GM11168 (cell line): ENCODE results near the gene CTSH.

Experiments used
- in situ Hi-C: fragments of 300-500 bp; cut with MboI; formaldehyde crosslinking; loops from one replicate; pipeline ENCODE4 v1.12.0; 2022; ENCODE audit warnings: low sequenced_read_pairs; ENCODE audit not compliant: unreplicated experiment

The CTSH gene

DNA sequence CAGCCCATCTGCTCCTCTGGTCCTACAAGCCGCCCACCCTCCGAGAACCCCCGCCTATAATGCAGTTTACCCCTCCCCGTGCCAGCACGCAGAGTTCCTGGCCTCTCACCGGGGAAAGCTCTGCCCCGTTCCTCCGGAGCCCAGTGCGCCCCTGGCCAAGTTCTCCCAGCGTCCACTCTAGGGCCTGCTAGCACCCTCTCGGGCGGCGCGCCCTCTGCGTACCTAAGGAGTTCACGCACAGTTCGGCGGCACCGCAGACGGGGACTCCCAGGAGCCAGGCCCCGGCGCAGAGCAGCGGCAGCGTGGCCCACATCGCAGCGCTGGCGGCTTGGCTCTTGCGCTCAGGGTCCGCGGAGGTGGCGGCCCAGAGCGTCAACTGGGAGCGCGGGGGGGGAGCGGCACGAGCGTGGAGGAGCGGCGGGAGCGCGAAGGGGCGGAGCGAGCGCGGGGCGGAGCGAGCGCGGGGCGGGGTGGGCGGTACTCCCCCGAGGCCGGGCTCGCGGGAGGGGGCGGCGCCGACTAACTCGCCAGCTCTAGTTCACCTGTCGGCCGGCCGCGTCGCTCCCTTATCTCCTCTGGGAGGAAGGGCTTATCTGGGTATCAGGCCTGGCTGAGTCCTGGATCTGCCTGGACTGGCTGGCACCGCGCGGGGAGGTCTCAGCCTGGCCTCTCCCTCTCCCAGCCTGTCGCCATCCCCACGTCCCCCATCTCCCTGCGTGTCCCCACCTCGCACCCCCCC, at the start of gene CTSH:
TSS of gene CTSH (minus strand) at position 378 of the 739 bp plus-strand sequence. CDS start at position 313, 65 bp downstream.
- in situ Hi-C loops, result no loop called here

DNA sequence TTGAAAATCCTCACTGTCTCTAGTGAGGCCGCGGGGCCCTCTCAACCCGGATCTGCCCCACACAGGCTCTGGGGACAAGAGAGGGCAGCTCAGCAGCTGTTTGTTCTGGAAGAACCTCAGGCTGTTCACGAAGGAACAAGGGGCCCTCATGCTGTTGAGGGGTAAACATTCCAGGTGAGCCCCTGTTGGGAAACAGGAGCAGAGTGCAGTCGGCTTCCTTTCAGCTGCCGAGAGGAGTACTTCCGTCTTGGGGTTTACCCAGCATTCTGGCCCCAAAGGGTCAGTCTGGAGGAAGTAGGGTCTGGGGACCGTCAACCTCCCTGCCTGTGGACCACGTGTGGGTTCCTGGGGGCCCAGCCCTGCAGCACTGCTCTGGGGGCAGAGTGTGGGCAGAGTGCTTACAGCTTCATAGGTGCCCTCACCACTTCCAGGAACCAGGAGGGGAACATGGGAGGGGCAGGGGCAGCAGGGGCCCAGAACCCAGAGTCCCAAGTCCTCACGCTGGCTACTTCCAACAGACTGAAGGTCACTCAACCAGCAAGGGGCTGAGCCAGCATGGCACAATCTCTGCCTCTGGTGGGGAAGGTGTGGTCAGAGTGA, 49.2 kb upstream of the CTSH start:
- in situ Hi-C loops, result loop anchor here (25.0 kb wide), 1 partner anchor 232 kb away; no protein-coding TSS in a partner anchor

GRCh38 chr15:78993257-78993930, 48.5 kb upstream of the CTSH start:
- in situ Hi-C loops, result loop anchor here (25.0 kb wide), 1 partner anchor 231 kb away; no protein-coding TSS in a partner anchor

- in situ Hi-C loops, result loop anchor here (25.0 kb wide), 1 partner anchor 230 kb away; no protein-coding TSS in a partner anchor
Observed at GRCh38 chr15:78992416-78993256, 47.8 kb upstream of the CTSH start.

- in situ Hi-C loops, result loop anchor here (25.0 kb wide), 1 partner anchor 230 kb away; no protein-coding TSS in a partner anchor
Observed at GRCh38 chr15:78991879-78992278, 47.0 kb upstream of the CTSH start.

DNA sequence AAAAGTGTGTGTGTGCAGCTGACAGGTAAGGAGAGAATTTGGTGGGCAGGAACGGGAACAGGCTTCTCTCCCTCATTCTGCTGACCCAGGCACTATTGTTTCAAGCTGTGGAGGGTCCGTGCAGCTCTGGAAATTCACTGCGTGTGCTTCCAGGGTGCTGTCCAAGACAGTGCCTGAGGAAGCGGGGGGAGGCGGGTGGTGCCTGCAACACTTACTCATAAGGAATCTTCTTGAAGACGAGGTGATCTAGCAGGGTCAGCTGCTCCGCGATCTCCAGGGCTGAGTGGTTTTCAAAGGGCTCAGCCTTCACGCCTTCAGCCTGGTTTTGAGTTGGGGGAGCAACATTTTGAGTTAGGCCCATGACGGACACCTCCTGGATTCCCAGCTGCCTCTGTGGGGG, 46.6 kb upstream of the CTSH start:
- in situ Hi-C loops, result loop anchor here (25.0 kb wide), 1 partner anchor 229 kb away; no protein-coding TSS in a partner anchor

GRCh38 chr15:78990278-78990677, 45.4 kb upstream of the CTSH start:
- in situ Hi-C loops, result loop anchor here (25.0 kb wide), 1 partner anchor 228 kb away; no protein-coding TSS in a partner anchor

DNA sequence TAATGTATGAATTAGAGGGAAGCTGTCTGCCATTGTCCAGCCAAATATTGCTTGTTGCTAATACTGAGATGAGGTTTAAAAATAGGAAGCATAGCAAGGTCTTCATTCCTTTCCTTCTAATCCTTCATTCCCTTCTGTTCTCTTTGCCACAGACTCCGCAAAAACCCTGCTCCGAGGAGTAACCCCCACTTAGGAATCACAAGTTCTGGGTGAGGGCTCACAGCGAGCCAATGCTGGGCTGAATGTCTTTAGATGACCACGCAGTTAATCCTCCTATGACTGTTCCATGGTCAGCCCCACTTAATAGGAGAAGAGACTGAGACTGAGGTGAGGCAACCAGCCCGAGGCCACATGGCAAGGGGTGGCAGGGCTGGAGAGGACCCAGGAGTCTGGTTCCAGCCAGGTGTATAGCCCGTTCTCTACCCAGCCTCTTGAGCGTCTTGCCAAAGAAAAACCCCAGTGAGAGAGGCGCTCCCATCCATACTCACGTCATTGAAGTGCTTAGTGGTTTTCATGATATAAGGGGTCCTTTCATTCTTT, 44.9 kb upstream of the CTSH start:
- in situ Hi-C loops, result loop anchor here (25.0 kb wide), 1 partner anchor 227 kb away; no protein-coding TSS in a partner anchor

DNA sequence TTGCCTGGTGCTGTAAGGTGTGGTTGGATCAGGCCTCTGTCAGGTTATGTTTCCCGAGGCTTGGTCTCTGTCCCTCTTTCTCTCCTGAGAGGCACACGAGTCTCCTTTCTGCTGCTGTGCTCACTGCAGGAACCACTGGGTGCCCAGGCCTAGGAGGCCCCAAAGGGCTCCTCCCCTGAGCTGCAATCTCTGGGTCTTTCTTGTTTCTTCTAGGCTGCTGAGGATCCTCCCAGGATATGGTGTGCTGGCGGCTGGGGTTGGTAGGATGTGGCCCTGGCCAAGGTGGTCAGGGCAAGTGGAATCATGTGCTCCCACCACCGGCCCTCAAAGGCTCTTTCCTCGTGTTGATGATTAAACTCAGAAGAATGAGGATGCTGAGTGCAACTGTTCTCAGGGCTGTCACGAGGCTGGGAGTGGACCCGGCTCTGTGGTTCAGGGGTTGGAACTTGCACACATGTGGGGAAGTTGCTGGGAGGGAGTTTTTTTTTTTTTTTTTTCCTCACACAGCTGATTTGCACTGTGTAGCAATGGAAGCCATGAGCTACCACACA, 43.6 kb upstream of the CTSH start:
- in situ Hi-C loops, result loop anchor here (25.0 kb wide), 1 partner anchor 226 kb away; no protein-coding TSS in a partner anchor

DNA sequence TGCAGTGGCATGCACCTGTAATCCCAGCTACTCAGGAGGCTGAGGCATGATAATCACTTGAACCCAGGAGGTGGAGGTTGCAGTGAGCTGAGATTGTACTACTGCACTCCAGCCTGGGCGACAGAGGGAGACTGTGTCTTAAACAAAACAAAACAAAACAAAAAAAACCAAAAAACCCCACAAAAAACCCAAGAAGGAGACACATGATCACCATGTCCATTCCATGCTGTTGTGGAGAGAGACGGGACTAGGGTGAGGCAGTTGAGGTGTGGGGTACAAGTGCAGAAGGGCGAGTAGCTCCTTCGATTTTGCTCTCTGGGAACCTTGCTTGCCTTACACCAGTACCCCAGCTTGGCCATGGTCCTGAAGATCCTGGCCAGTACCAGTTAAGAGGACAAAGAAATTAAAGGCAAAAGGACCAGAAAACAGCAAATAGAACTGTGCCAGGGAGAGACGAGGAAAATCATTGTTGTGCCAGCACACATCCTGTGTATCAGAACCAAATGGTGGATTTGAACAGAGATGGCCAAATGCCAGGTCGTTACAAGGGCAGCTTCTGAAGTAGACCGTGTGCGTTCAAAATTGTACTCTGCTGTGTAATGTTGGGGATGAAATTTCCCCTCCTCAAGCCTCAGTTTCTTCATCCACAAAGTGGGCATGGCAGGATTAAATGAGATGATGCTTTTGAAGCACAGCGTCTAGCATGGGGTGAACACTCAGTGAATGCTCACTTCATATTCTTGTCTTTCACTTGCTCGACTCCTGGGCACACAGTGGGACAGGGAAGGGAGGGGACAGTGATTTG, 42.9 kb upstream of the CTSH start:
- in situ Hi-C loops, result loop anchor here (25.0 kb wide), 1 partner anchor 225 kb away; no protein-coding TSS in a partner anchor

GRCh38 chr15:78985859-78986475, 41.1 kb upstream of the CTSH start:
- in situ Hi-C loops, result loop anchor here (25.0 kb wide), 1 partner anchor 224 kb away; no protein-coding TSS in a partner anchor

GRCh38 chr15:78984041-78984440, 39.2 kb upstream of the CTSH start:
- in situ Hi-C loops, result loop anchor here (25.0 kb wide), 1 partner anchor 222 kb away; no protein-coding TSS in a partner anchor

- in situ Hi-C loops, result loop anchor here (25.0 kb wide), 1 partner anchor 221 kb away; no protein-coding TSS in a partner anchor
Observed at GRCh38 chr15:78983146-78983918, 38.5 kb upstream of the CTSH start.

DNA sequence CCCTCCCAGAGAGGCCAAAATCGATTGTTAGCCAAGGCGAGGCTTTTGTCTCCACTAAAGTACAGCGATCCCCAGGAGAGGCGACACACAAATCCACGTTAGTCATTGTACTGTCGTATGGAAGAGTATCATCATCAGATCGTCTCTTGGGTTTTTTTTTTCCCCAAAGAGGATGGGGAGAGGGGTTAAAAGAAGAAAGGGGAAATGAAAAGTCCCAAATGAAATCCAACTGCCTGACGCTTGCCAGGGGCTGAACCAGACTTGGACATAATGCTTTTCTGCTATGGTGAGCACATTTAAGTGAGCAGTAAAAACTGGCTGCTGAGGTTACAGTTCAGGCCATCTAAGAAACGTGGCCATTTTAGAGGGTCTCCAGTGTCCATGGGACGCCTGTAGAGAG, 37.9 kb upstream of the CTSH start:
- in situ Hi-C loops, result loop anchor here (25.0 kb wide), 1 partner anchor 220 kb away; no protein-coding TSS in a partner anchor

DNA sequence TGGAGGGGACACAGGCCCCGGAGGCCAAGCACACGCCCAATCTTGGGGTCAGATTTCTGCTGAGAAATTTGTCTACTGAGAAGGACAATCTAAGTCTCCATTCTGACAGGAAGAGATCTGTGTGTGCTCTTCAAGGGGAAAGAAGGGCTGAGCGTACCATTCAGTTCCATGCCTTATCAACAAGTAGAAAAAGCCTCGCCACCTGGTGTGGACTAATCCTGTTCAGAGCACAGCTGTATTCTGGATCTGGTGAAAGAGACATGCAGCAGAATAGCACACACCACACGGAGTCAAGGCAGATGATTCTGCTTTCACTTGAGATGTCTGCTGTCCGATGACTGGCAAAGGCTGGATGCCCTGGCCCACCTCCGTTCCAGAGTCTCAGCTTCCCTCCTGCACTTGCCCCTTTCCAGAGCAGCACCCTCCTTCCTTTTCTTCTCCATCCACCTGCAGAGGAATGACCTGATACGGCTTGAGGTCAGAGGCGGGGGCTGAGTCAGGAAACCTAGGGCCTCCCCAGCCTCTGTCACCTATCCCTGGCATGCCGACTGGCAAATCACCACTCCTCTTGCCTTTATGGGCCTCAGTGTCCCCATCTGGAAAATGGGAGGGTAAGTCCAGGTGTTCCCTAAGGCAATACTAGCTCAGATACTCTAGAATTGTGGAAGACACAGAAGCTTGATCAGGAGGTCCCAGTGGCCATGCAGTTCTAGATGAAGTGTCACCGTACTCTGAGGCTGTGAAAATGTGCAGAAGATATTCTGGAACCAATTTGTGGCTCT, 36.9 kb upstream of the CTSH start:
- in situ Hi-C loops, result loop anchor here (25.0 kb wide), 1 partner anchor 219 kb away; no protein-coding TSS in a partner anchor
